GM19455 (cell line): Measurements from ENCODE around the gene VTI1A.
"Not testable (repeated sequence)": the region's sequence is repeated elsewhere in the genome, so short reads cannot be mapped to it uniquely, and the experiment has no call there.

ENCODE experiments used
- ATAC-seq: cut with Tn5 transposase; IDR thresholded peaks from one replicate; pipeline ENCODE4 v1.9.1; 2021; ENCODE audit not compliant: unreplicated experiment

Gene VTI1A

DNA sequence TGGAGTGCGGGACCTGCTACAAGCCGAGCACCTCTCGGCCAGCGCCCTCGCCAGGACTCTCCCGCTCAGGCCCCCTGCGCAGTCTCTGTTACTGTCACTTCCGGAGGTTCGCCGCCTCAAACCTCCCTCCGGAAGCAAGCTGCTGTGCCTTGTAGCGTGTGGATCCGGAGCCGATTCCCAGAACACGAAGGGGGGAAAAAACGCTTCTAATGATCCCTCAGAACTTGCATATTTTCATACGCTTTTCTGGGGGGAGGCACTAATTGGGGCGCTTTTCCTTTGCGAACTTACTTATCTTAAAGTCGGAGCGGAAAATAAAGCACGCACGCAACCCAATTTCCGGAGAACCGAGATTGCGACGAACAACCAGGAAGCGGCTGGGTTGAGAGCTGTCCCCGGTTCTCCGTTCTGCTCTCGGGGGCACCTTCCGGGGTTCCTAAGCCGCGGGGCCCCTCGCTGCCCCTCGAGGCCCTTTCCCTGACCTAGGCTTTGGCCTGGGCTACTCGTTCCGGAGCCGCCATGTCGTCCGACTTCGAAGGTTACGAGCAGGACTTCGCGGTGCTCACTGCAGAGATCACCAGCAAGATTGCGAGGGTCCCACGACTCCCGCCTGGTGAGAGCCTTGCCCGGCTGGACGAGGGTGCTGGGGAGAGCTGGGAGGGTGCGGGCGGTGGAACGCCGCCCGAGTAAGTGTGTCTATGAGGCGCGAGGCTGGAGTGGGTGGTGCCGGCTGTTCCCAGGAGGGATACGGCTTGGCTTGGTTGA, at the start of gene VTI1A, which contains the start of gene ZDHHC6:
VTI1A (plus strand) TSS at position 361 of the 765 bp plus-strand sequence; CDS start at position 520, 159 bp downstream.
ZDHHC6 (minus strand) TSS at position 60 of the 765 bp plus-strand sequence. CDS start 1,478 bp downstream, outside the sequence.
- peak; percentile 95 for ATAC-seq

GRCh38 chr10:112397592-112397991, 49.4 kb upstream of the VTI1A start:
- no peak for ATAC-seq

DNA sequence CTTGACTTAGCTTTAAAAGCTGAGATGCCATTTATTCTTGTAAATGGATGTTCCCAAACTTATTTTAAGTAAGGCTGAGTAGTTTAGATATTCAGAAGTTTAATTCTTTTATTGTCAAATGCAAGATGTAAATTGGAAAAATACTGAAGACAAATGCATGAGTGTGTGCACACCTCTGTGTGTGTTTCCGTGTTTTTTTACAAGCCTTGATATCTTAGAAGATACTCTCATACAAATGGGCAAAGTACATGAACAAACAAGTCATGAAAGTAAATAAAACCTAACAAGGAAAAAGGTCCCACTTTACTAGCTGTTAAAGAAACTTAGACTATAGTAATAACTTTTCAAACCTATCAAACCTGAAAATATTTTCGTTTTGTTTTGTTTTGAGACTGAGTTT, 44.1 kb upstream of the VTI1A start:
- no peak for ATAC-seq

DNA sequence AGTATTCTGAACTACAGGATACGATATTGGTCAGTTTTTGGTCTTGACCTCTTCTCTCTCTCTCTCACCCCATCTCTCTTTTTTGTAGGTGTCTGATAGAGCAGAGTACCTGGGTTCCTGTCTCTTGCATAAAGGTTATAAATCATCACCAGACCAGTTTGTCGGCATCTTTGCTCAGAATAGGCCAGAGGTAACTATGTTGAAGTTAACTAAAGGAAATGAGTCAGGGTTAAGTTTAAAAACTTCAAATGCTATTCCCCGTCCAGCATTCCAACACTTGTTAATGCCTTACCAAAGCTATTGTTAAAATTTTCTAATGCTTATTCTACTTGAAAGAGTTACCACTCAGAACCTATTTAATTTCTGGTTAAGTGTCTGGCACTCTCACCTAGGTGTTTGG, 42.4 kb upstream of the VTI1A start:
- ATAC-seq = no peak

GRCh38 chr10:112406806-112407205, 40.2 kb upstream of the VTI1A start:
- not testable (repeated sequence) for ATAC-seq

DNA sequence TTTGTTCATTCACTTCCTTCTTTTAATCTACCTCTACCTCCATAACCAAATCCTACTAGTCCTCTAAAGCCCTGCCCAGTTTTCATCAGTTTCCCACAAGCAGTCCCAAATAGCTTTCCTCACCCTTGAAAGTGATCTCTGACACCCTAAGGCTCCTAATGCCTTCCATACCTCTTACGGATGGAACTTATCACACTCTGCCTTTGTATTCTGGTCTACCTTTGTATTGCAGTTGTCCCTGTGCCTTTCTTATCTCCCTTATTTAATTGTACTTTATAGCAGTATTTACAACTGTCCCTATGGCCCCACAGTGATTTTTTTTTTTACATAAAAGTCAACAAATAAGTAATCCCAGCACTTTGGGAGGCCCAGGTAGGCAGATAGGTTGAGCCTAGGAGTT, 39.3 kb upstream of the VTI1A start:
- ATAC-seq = no peak

DNA sequence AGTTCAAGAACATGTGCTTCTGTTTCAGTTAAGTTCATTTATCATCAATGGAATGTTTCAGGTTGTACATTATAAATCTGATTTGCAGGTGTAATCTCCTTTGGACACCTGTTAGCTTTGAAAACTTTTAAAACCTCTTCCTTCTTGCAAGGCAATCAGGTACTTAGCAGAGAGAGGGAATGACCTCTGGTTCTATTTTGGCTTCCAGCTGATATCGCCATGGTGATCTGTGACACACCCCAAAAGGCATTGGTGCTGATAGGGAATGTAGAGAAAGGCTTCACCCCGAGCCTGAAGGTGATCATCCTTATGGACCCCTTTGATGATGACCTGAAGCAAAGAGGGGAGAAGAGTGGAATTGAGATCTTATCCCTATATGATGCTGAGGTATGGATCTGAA, 37.7 kb upstream of the VTI1A start:
- ATAC-seq = no peak

DNA sequence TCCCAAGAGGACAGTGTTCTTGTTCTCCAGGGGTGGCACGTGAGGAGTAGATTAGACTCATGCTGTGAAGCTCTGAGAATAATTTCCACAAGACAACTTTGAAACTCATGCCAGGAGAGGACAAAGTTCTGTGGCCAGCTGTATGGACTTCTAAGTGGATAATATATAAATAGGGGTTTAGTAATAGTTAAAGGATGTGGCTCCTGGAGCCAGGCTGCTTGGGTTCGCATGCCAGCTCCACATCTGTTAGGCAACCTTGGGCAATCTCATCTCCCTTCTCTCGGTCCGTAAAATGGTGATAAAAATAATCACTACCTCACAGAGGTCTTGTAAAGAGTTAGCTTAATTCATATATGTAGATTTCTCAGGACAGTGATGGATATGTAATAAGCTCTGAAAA, 37.3 kb upstream of the VTI1A start:
- ATAC-seq = no peak

DNA sequence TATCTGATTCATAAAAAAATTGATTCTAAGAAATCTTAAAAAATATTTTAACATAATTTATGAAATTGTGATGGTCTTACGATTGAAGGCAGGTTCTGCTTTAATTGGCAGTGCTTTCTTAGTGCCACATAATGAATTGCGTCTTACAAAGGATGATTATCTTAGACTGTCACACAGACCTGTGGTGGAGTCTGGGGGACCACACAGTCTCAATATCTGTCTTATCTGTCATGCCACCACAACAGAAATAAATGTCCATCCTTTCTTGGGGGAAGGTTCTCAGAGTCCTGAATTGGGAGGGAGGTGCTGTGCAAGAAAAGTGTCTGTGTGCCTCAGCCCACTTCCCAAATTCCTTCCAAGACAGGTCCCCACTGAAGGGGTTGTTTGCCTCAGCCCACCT, 34.3 kb upstream of the VTI1A start:
- ATAC-seq = no peak

- ATAC-seq = no peak
Observed at GRCh38 chr10:112421731-112422130, 25.3 kb upstream of the VTI1A start.

GRCh38 chr10:112424651-112425050, 22.4 kb upstream of the VTI1A start:
- ATAC-seq = no peak

GRCh38 chr10:112426111-112426510, 20.9 kb upstream of the VTI1A start:
- ATAC-seq = no peak

DNA sequence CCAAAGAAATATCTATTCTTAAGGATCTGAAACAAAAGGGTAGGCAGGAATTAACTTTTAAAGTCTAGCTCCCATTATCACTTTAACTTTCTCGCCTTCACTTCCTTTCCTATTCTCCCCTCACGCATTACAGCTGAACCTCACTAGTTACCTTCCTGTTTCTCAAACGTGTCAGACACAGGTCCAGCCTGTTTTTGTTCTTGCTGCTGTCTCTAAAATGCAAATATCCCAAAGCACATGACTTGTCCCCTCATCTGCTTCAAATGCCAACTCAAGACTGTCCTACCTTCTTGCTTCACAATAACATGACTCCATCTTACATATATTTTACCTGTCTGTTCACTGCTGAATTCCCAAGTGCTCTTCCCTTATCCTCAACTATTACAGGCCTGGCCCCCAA, 17.9 kb upstream of the VTI1A start:
- no peak for ATAC-seq

GRCh38 chr10:112429654-112430230, 17.3 kb upstream of the VTI1A start:
- ATAC-seq = no peak

DNA sequence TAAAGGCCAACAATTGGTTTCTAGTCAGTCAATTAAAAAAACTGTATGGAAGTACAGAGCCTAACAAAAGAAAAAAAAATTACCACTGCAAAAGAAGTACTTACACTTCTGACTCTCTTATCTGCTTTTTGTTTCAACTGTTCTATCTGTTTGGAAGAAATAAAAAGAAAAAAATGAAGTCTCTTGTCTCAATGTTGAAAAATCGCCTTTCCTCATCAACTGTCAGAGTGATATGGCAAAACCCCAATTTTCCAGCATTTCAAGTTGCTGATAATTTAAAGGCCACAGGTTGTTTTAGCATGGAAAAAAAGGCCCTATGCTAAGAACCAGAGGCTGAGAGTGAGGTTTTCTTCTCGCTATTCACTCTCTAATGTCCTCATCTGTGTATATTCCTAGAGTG, 13.9 kb upstream of the VTI1A start:
- ATAC-seq = no peak

DNA sequence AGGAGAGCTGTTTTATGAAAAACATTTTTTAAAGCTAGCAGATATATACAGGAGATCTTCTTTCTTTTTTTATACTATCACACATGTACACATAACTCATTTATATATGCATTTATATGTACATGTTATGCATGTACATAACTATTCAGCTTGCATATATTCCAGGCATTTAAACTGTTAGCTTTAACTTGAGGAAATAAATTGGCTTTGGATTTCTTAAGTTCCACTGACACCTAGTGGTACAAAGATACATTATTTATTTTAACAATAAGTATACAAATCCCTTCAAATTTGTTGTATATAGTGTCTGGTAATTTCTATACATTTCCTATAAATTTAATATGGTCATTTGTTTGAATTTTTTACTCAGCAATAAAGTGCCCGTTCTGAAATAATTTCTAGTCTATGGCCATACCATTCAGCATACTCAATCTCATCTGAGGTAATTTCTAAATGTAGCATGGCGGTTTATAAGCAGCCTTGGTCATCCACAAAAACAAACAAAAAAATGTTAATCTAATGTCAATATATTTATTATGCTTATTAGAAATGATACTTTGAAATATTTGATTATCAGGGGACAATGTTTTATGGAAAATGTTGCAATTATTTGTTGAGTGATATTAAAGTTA, 11.9 kb upstream of the VTI1A start:
- ATAC-seq = no peak

- ATAC-seq = no peak
Observed at GRCh38 chr10:112438356-112438755, 8.7 kb upstream of the VTI1A start.

GRCh38 chr10:112441520-112441919, 5.5 kb upstream of the VTI1A start:
- no peak for ATAC-seq

- ATAC-seq = no peak
Observed at GRCh38 chr10:112442063-112442462, 5.0 kb upstream of the VTI1A start.

DNA sequence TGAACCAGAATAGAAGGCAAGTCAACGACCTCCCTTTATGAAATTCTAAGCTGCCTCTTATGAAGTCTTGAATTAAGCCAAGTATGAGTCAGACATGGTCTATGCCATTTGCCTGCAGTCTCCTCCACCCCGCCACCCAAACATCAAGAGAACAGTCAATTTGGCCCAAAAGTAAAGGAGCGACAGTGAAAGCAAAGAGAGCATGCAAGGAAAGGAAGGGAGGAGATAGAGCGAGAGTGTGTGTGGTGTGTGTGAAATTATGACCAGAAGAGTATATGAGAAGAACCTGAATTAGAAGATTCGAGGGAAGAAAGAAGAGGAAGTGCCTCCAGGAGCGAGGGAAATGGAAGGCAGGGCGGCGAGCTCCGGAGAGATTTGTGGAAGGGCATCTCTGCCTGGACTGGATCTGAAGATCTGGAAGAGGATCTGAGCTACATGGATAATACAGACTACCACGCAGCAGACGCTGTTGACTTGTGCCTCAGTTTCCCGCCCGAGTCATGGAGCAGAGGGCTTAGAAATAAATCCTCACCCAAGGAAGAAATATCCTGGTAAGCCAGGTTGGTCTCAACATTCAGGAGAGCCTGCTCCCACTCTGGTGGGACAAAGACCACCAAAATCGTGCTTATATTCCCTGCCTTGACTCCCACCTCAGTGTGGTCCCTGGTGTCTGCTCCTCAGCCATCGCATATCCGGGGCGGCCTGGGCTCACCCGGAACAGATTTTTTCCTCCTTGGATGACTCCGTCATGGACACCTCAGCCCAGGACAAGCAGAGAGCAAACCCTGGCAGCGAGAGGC, 760 bp upstream of the VTI1A start:
- peak; percentile 42 for ATAC-seq

- no peak for ATAC-seq
Observed at GRCh38 chr10:112447620-112447928, 559 bp downstream of the VTI1A start.

GRCh38 chr10:112448888-112449287, 1.9 kb downstream of the VTI1A start:
- ATAC-seq = no peak
